Measurements from ENCODE around the gene EPHB1.

EPHB1 gene

DNA sequence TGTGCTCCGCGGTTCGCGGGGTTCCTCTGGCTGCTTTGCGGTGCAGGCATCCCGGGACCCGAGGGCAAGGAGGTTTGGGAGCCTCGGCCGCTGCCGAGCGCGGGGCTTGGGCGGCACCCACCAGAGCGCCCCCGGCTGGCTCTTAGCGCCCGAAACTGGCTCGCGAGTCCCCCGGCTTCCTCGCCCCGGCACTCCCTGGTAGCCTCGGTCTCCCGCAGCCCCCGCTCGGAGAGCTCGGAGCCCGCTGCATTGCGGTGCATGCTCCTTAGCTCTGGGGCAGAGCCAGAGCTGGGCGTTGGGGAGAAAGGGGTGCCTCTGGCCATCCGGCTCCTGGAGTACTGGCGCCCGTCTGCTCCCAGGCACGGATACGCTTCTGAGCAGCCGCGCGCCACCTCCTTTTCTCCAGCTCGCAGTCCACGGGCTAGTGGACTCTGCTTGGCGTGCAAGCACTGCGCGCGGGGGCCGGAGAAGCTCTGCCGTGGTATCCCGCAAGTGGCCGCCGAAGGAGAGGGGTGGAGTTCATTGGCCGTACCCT lies 753 bp downstream of the EPHB1 start:
- H4K5ac ChIP-seq (ENCODE audit: low read length): no peak overlapping the region
- H3K4me1 ChIP-seq (ENCODE audit: control insufficient read depth, low read depth, low read length): peaks cover 4% of the 10 kb centered on the region
- WGBS (ENCODE audit: extremely low coverage, insufficient coverage, low lambda C conversion rate): no CpG with 5 or more reads among the region's 50 CpGs
- H2AK5ac ChIP-seq (ENCODE audit: low read length): no peak overlapping the region
- H2BK120ac ChIP-seq (ENCODE audit: low read depth, low read length): no peak overlapping the region
- H3K27me3 ChIP-seq (ENCODE audit: insufficient read depth, low read length, poor library complexity): peaks cover 10% of the 10 kb centered on the region
- no peaks in the 10 kb centered on the region for H3K79me1 ChIP-seq (ENCODE audit: low read length)
- no peak overlapping the region for H2BK5ac ChIP-seq (ENCODE audit: low read length)
- no peak overlapping the region for H3K4ac ChIP-seq (ENCODE audit: low read depth, low read length)
- DNase-seq: peak; percentile 50
- H3K27ac ChIP-seq (ENCODE audit: low read depth, low read length): no peak overlapping the region
- no peaks in the 10 kb centered on the region for H3K79me2 ChIP-seq (ENCODE audit: control insufficient read depth, insufficient read depth, low read length)
- peak overlapping the region; percentile 58 for H3K4me2 ChIP-seq (ENCODE audit: low read length)
- H3K4me3 ChIP-seq (ENCODE audit: low read length): peak overlapping the region; percentile 30
- no peak overlapping the region for H3K18ac ChIP-seq (ENCODE audit: low read length)
- H3K23ac ChIP-seq (ENCODE audit: low read length): no peak overlapping the region
- peak overlapping the region; percentile 70 for H3K9ac ChIP-seq (ENCODE audit: low read length)
- no peak overlapping the region for H4K8ac ChIP-seq (ENCODE audit: low read depth, low read length)
- H2BK15ac ChIP-seq (replicated peaks; ENCODE audit: low read depth): no peak overlapping the region
- H3K36me3 ChIP-seq (ENCODE audit: control insufficient read depth, insufficient read depth, low read length): no peaks in the 10 kb centered on the region
- peak overlapping the region; percentile 90 for H3K56ac ChIP-seq (ENCODE audit: low read length)

DNA sequence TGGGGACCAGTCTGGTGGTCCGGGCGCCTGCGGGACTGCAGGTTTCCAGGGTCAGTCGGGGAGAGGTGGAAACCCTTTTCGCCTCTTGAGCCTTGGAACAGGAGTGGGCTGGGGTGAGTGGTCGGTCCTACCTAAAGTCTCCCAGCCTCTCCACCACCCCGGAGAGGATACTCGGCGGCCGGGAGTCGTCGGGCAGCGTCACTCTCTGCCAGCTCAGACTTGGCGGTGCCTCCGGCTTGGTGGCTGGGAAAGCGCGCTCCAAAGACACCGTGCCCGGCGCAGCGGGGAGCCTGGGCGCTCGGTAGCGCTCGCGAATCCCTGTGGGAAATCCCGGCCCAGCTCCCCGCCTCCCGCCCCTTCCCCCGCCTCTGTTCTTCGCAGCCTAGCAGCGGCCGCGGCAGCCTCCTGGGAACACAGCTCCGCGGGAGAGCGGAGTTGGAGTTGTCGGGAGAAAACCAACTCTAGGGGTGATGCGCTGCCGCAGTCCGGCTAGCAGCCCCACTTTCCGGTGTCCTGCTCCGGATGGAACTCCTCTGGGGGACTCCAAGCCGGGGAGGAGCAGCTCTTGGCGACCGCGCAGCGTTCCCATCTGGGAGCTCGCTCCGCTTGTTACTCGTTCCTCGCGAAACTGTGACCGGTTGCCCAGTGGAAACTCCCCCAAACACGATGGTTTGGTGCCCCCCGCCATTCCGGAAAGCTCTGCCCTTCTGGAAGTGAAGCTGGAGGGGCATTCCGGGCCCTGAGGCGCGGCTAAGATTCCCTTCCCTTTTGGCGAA lies 1.4 kb downstream of the EPHB1 start:
- H2BK120ac ChIP-seq (ENCODE audit: low read depth, low read length): no peak overlapping the region
- H3K23ac ChIP-seq (ENCODE audit: low read length): no peak overlapping the region
- H3K4ac ChIP-seq (ENCODE audit: low read depth, low read length): no peak overlapping the region
- no peak overlapping the region for H2BK5ac ChIP-seq (ENCODE audit: low read length)
- peak overlapping the region; percentile 20 for H3K4me3 ChIP-seq (ENCODE audit: low read length)
- no peaks in the 10 kb centered on the region for H3K79me2 ChIP-seq (ENCODE audit: control insufficient read depth, insufficient read depth, low read length)
- H3K56ac ChIP-seq (ENCODE audit: low read length): peak overlapping the region; percentile 90
- H3K4me2 ChIP-seq (ENCODE audit: low read length): peak overlapping the region; percentile 58
- peak; percentile 38 for DNase-seq
- no CpG with 5 or more reads among the region's 61 CpGs for WGBS (ENCODE audit: extremely low coverage, insufficient coverage, low lambda C conversion rate)
- no peak overlapping the region for H4K5ac ChIP-seq (ENCODE audit: low read length)
- peaks cover 10% of the 10 kb centered on the region for H3K27me3 ChIP-seq (ENCODE audit: insufficient read depth, low read length, poor library complexity)
- H4K8ac ChIP-seq (ENCODE audit: low read depth, low read length): no peak overlapping the region
- H3K18ac ChIP-seq (ENCODE audit: low read length): no peak overlapping the region
- H3K9ac ChIP-seq (ENCODE audit: low read length): peak overlapping the region; percentile 70
- H3K27ac ChIP-seq (ENCODE audit: low read depth, low read length): no peak overlapping the region
- no peaks in the 10 kb centered on the region for H3K79me1 ChIP-seq (ENCODE audit: low read length)
- H2BK15ac ChIP-seq (replicated peaks; ENCODE audit: low read depth): no peak overlapping the region
- H3K36me3 ChIP-seq (ENCODE audit: control insufficient read depth, insufficient read depth, low read length): no peaks in the 10 kb centered on the region
- peaks cover 4% of the 10 kb centered on the region for H3K4me1 ChIP-seq (ENCODE audit: control insufficient read depth, low read depth, low read length)
- H2AK5ac ChIP-seq (ENCODE audit: low read length): no peak overlapping the region

DNA sequence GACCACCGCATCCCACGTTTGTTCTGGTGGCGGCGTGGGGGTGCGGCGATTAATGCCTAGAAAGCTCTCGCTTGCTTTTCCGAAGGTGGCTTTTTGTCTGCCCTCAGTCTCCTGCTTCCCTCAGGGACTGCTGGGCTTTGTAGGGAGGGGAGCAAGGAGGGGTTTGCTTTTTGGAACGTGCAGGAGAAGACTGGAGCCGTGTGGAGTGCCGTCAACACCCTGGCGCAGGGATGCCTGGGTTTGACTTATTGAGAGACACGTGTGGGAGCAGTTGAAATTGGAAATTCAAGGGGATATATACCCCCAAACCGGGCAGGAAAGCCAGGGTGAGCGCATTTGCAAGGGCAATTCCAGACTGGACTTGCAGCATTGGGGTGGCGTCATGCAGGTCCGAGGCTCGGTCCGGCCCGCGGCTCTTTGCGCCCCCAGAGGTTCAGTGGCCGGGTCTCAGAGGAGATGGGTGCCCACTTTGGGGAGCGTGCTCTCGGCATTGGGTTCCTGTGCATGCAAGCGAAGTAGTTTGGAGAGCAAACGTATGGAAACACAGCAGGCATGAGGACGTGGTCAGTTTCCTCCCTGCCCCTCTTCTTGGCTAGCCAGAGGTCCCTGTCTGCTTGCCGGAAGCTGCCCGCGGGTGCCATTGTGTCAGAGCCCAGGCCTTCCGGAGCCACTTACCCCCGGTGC lies 2.1 kb downstream of the EPHB1 start:
- H3K9ac ChIP-seq (ENCODE audit: low read length): peak overlapping the region; percentile 30
- peak; percentile 45 for DNase-seq
- H3K27me3 ChIP-seq (ENCODE audit: insufficient read depth, low read length, poor library complexity): peaks cover 10% of the 10 kb centered on the region

DNA sequence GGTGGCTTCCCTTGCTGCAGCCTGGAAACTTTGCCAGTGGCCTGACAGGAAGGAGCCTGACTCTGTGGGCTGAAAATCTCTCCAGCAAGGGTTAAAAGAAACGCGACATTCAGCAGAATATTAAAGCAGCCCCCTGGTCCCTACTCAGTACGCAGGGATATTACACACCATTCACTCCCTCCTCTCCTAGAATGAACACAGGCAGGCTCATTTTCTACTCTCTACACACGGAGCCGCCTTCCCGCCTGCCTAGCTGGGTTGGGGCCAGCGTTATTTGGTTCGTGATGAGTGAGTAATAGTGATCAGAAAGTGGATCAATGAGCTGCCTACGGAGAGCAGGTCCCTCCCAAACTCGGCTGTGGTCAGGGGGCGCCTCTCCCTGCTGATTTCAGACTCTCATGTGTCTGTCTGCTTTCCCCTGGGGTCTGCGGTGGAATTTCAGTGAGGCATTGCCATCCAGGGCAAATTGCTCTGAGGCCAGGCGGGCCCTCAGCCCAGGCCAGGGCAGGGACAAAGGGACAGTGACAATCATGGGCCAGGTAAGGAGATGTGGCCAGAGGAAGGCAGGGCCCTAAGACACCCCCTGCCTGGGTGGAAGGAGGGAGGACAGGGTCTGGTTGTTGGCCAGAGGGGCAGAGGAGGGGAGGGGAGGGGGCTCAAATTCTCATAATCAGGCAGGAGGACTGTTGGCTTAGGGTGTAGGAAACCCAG lies 2.8 kb downstream of the EPHB1 start:
- no peak overlapping the region for H2BK15ac ChIP-seq (replicated peaks; ENCODE audit: low read depth)
- WGBS (ENCODE audit: extremely low coverage, insufficient coverage, low lambda C conversion rate): no CpG with 5 or more reads among the region's 13 CpGs
- H3K27me3 ChIP-seq (ENCODE audit: insufficient read depth, low read length, poor library complexity): peaks cover 10% of the 10 kb centered on the region
- DNase-seq: no peak
- peak overlapping the region; percentile 65 for H3K56ac ChIP-seq (ENCODE audit: low read length)
- H3K23ac ChIP-seq (ENCODE audit: low read length): no peak overlapping the region
- no peak overlapping the region for H2BK5ac ChIP-seq (ENCODE audit: low read length)
- peaks cover 4% of the 10 kb centered on the region for H3K4me1 ChIP-seq (ENCODE audit: control insufficient read depth, low read depth, low read length)
- no peak overlapping the region for H3K4ac ChIP-seq (ENCODE audit: low read depth, low read length)
- H4K5ac ChIP-seq (ENCODE audit: low read length): no peak overlapping the region
- no peaks in the 10 kb centered on the region for H3K79me2 ChIP-seq (ENCODE audit: control insufficient read depth, insufficient read depth, low read length)
- H3K36me3 ChIP-seq (ENCODE audit: control insufficient read depth, insufficient read depth, low read length): no peaks in the 10 kb centered on the region
- H2AK5ac ChIP-seq (ENCODE audit: low read length): no peak overlapping the region
- H3K27ac ChIP-seq (ENCODE audit: low read depth, low read length): no peak overlapping the region
- H3K18ac ChIP-seq (ENCODE audit: low read length): no peak overlapping the region
- no peak overlapping the region for H3K9ac ChIP-seq (ENCODE audit: low read length)
- H3K79me1 ChIP-seq (ENCODE audit: low read length): no peaks in the 10 kb centered on the region
- H2BK120ac ChIP-seq (ENCODE audit: low read depth, low read length): no peak overlapping the region
- H3K4me3 ChIP-seq (ENCODE audit: low read length): no peak overlapping the region
- H4K8ac ChIP-seq (ENCODE audit: low read depth, low read length): no peak overlapping the region
- H3K4me2 ChIP-seq (ENCODE audit: low read length): no peak overlapping the region

More for the DNA sequence above, 2.1 kb downstream of the EPHB1 start:
- Histone ChIP-seq H3K4ac (ENCODE audit: low read depth, low read length) (no peak overlapping the region), H3K79me2 (ENCODE audit: control insufficient read depth, insufficient read depth, low read length) (no peaks in the 10 kb centered on the region), H3K4me1 (ENCODE audit: control insufficient read depth, low read depth, low read length) (peaks cover 4% of the 10 kb centered on the region), H3K18ac (ENCODE audit: low read length) (no peak overlapping the region), H3K4me2 (ENCODE audit: low read length) (peak overlapping the region; percentile 58), H3K79me1 (ENCODE audit: low read length) (no peaks in the 10 kb centered on the region), H2BK15ac (replicated peaks; ENCODE audit: low read depth) (no peak overlapping the region), H3K23ac (ENCODE audit: low read length) (no peak overlapping the region), H2BK120ac (ENCODE audit: low read depth, low read length) (no peak overlapping the region), H4K8ac (ENCODE audit: low read depth, low read length) (no peak overlapping the region), H3K56ac (ENCODE audit: low read length) (peak overlapping the region; percentile 65), H3K4me3 (ENCODE audit: low read length) (no peak overlapping the region), H2BK5ac (ENCODE audit: low read length) (no peak overlapping the region), H3K27ac (ENCODE audit: low read depth, low read length) (no peak overlapping the region), H4K5ac (ENCODE audit: low read length) (no peak overlapping the region), H2AK5ac (ENCODE audit: low read length) (no peak overlapping the region), H3K36me3 (ENCODE audit: control insufficient read depth, insufficient read depth, low read length) (no peaks in the 10 kb centered on the region)
- WGBS (ENCODE audit: extremely low coverage, insufficient coverage, low lambda C conversion rate): no CpG with 5 or more reads among the region's 33 CpGs

DNA sequence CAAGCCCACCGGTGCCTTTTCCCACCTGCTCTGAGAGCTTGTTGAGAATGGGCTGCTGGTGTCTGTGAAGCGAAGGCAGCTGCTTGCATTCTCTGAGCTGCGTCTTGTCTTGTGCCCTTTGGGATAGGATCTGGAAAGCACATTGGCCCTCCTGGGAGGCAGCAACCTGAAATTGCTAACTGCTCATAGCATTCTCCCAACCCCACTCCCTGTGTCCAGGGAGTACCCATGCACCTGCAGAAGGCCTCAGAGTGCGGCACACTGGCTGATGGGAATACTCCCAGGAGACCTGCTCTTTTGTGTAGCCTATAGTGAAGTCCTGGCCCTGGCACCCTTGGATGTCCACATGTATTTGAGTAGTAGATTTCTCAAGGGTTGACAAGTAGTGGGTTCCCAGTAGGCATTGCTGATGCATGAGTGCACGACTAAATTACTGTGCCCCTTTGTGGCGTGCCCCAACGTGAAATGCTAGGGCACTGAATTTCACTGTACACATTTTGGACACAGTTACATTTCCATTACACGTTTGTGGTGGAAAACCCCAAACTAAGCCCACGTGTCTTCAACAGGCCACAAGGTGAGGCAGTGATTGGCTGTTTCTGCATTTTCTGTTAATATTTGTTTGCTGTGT lies 3.7 kb downstream of the EPHB1 start:
- Histone ChIP-seq H2AK5ac (ENCODE audit: low read length) (no peak overlapping the region), H3K56ac (ENCODE audit: low read length) (no peak overlapping the region), H3K36me3 (ENCODE audit: control insufficient read depth, insufficient read depth, low read length) (no peaks in the 10 kb centered on the region), H3K4ac (ENCODE audit: low read depth, low read length) (no peak overlapping the region), H3K4me3 (ENCODE audit: low read length) (no peak overlapping the region), H4K8ac (ENCODE audit: low read depth, low read length) (no peak overlapping the region), H3K4me1 (ENCODE audit: control insufficient read depth, low read depth, low read length) (peaks cover 4% of the 10 kb centered on the region), H3K9ac (ENCODE audit: low read length) (no peak overlapping the region), H2BK120ac (ENCODE audit: low read depth, low read length) (no peak overlapping the region), H2BK15ac (replicated peaks; ENCODE audit: low read depth) (no peak overlapping the region), H3K27me3 (ENCODE audit: insufficient read depth, low read length, poor library complexity) (peaks cover 10% of the 10 kb centered on the region), H4K5ac (ENCODE audit: low read length) (no peak overlapping the region), H3K18ac (ENCODE audit: low read length) (no peak overlapping the region), H3K27ac (ENCODE audit: low read depth, low read length) (no peak overlapping the region), H3K4me2 (ENCODE audit: low read length) (no peak overlapping the region), H3K79me1 (ENCODE audit: low read length) (no peaks in the 10 kb centered on the region), H3K23ac (ENCODE audit: low read length) (no peak overlapping the region), H2BK5ac (ENCODE audit: low read length) (no peak overlapping the region), H3K79me2 (ENCODE audit: control insufficient read depth, insufficient read depth, low read length) (no peaks in the 10 kb centered on the region)
- no CpG with 5 or more reads among the region's 9 CpGs for WGBS (ENCODE audit: extremely low coverage, insufficient coverage, low lambda C conversion rate)
- no peak for DNase-seq

All from mesendoderm (in vitro differentiated cells).